ENCODE data around the gene TARDBP.
"Not testable (repeated sequence)": the region's sequence is repeated elsewhere in the genome, so short reads cannot be mapped to it uniquely, and the experiment has no call there.

The TARDBP gene

GRCh38 chr1:11031624-11032262 is 19.3 kb downstream of the TARDBP start:
- H3K27me3 Mint-ChIP-seq (ENCODE audit: low read depth): no peaks in the 10 kb centered on the region

GRCh38 chr1:11037019-11037739 is 24.7 kb downstream of the TARDBP start:
- not testable (repeated sequence) for H3K9me3 Mint-ChIP-seq; H3K27me3 Mint-ChIP-seq (ENCODE audit: low read depth); H3K36me3 Mint-ChIP-seq (ENCODE audit: low read depth); H3K27ac Mint-ChIP-seq; H3K4me3 Mint-ChIP-seq; H3K4me1 Mint-ChIP-seq

More at GRCh38 chr1:11031624-11032262, 19.3 kb downstream of the TARDBP start:
- Mint-ChIP-seq H3K9me3 (no peaks in the 10 kb centered on the region), H3K4me3 (no peak overlapping the region), H3K27ac (no peak overlapping the region), H3K36me3 (ENCODE audit: low read depth) (peaks cover 24% of the 10 kb centered on the region), H3K4me1 (no peaks in the 10 kb centered on the region)
- no peak for TF ChIP-seq CTCF (IDR thresholded peaks at IDR 0.05; ENCODE audit: unreplicated experiment in 3 of 3)

- Mint-ChIP-seq H3K27ac (no peak overlapping the region), H3K9me3 (no peaks in the 10 kb centered on the region), H3K27me3 (ENCODE audit: low read depth) (peaks cover 9% of the 10 kb centered on the region), H3K36me3 (ENCODE audit: low read depth) (no peaks in the 10 kb centered on the region), H3K4me1 (peaks cover 7% of the 10 kb centered on the region), H3K4me3 (no peak overlapping the region)
- peak; percentile 94 to 96 (median 96) for TF ChIP-seq CTCF (IDR thresholded peaks at IDR 0.05; ENCODE audit: unreplicated experiment in 3 of 3)
These were observed 25.3 kb downstream of the TARDBP start for GRCh38 chr1:11037740-11038182.

GRCh38 chr1:11039351-11040104 is 27.1 kb downstream of the TARDBP start:
- Mint-ChIP-seq H3K9me3 (no peaks in the 10 kb centered on the region), H3K4me1 (peaks cover 7% of the 10 kb centered on the region), H3K27me3 (ENCODE audit: low read depth) (peaks cover 9% of the 10 kb centered on the region), H3K27ac (no peak overlapping the region), H3K4me3 (no peak overlapping the region), H3K36me3 (ENCODE audit: low read depth) (no peaks in the 10 kb centered on the region)
- no peak for TF ChIP-seq CTCF (IDR thresholded peaks at IDR 0.05; ENCODE audit: unreplicated experiment in 3 of 3)

- H3K27ac Mint-ChIP-seq; H3K4me1 Mint-ChIP-seq; H3K9me3 Mint-ChIP-seq; H3K4me3 Mint-ChIP-seq; H3K36me3 Mint-ChIP-seq (ENCODE audit: low read depth): not testable (repeated sequence)
- H3K27me3 Mint-ChIP-seq (ENCODE audit: low read depth): peaks cover 12% of the 10 kb centered on the region
These were observed 27.6 kb downstream of the TARDBP start for GRCh38 chr1:11040105-11040429.

- no peak overlapping the region for H3K4me3 Mint-ChIP-seq
- H3K9me3 Mint-ChIP-seq: no peaks in the 10 kb centered on the region
- H3K36me3 Mint-ChIP-seq (ENCODE audit: low read depth): no peaks in the 10 kb centered on the region
- H3K4me1 Mint-ChIP-seq: peaks cover 7% of the 10 kb centered on the region
- no peak overlapping the region for H3K27ac Mint-ChIP-seq
- H3K27me3 Mint-ChIP-seq (ENCODE audit: low read depth): peaks cover 12% of the 10 kb centered on the region
- TF ChIP-seq CTCF (IDR thresholded peaks at IDR 0.05; ENCODE audit: unreplicated experiment in 3 of 3): no peak
These were observed 28.6 kb downstream of the TARDBP start for GRCh38 chr1:11041048-11041447.
